Choroid plexus epithelial cell (primary cell): ENCODE data around the gene MGARP.
A peak's percentile ranks its signal among the peaks of the same experiment; 100 is the strongest.

Experiments used
- DNase-seq: peaks from one replicate; pipeline ENCODE4 v3.0.0-alpha.2; 2010; ENCODE audit warnings: low read depth
- H3K4me3 ChIP-seq: 2 replicates; pipeline ENCODE4 v1.5.1; 2011; ENCODE audit warnings: low read depth, mild to moderate bottlenecking, control low read depth, low read length, moderate library complexity
- TF ChIP-seq, protein P1 (sequence below): conservative IDR thresholded peaks from 2 replicates; pipeline ENCODE4 v1.5.1; 2011; ENCODE audit warnings: low read depth, mild to moderate bottlenecking, control low read depth, inconsistent platforms, low read length, moderate library complexity

The MGARP gene

DNA sequence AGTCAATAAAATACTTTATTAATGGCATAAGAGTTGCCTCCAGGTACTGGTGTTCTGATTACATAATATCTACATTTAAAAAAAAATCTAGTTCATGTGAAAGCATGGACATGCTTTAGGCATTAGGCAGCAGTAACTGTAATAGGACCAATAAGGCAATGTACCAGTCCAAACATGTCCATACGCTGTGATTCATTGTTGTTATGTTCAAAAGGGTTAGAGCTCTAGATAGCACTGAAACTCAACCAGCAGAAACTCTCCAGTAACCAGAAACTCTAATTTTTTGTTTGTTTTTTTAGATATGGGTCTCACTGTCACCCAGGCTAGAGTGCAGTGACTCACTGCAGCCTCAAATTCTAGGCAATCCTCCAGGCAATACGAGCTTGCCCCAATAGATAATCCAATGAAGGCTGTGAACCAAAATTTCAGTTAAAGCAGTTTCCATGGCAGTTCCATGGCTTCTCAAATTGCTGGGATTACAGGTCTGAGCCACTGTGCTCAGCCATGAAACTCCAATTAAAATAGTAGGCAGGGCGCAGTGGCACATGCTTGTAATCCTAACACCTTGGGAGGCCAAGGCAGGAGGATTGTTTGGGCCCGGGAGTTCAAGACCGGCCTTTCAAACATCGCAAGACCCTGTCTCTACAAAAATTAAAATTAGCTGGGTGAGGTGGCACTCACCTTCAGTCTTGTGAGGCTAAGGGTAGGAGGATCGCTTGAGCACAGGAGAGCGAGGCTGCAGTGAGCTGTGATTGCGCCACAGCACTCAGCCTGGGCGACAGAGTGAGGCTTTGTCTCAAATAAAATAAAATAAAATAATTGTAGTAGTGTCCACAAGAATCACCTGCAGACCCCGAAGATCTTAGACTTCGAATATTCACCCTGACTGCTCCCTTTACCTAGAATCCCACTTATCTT is 36.3 kb downstream of the MGARP start:
- TF ChIP-seq, protein P1, sequence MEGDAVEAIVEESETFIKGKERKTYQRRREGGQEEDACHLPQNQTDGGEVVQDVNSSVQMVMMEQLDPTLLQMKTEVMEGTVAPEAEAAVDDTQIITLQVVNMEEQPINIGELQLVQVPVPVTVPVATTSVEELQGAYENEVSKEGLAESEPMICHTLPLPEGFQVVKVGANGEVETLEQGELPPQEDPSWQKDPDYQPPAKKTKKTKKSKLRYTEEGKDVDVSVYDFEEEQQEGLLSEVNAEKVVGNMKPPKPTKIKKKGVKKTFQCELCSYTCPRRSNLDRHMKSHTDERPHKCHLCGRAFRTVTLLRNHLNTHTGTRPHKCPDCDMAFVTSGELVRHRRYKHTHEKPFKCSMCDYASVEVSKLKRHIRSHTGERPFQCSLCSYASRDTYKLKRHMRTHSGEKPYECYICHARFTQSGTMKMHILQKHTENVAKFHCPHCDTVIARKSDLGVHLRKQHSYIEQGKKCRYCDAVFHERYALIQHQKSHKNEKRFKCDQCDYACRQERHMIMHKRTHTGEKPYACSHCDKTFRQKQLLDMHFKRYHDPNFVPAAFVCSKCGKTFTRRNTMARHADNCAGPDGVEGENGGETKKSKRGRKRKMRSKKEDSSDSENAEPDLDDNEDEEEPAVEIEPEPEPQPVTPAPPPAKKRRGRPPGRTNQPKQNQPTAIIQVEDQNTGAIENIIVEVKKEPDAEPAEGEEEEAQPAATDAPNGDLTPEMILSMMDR = no peak
- DNase-seq = peak; percentile 97
- H3K4me3 ChIP-seq = no peak overlapping the region

DNA sequence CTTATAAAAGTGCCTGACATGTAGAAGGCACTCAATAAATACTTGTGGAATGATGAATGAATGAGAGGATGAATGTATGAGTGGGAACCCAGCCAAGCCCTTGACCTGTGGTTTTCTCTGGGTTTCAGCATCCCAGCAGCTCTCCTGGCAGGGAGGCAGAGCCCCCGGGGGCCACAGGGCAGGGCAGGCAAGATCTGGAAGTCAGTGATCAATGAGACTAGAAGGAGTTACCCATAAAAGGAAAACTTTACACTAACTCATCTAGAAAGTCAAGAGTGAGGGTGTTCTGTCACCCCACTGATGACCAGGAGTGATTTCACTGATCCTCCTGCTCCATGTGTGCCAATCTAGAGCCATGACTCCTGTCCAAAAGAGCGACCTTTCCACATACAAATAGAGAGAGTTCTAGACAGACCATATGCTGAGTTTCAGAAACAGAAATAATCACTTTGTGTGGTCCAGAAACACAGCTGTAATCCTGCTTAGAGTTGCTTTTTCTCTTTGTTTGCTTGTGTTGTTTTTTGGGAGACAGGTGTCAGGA is 37.4 kb downstream of the MGARP start:
- H3K4me3 ChIP-seq = no peak overlapping the region
- TF ChIP-seq, protein P1 = no peak
- peak; percentile 87 for DNase-seq

DNA sequence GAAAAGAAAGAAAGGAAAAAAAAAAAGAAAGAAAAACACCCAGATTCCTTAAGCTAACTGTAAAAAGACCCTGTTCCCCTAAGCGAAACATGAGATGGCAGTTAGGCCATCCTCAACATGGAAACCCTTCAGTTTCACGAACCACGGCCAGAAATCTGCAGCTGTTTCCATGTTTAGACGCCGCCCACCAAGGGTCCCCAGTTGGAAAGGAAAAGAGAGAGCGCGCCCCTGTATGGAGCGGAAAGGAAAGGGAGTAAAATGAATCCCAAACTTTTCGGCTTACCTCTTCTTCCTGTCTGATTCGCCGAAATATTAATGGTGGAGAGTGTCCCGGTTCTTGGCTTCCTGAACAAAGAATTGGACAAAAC is 38.3 kb downstream of the MGARP start:
- no peak for DNase-seq
- TF ChIP-seq, protein P1 = no peak

DNA sequence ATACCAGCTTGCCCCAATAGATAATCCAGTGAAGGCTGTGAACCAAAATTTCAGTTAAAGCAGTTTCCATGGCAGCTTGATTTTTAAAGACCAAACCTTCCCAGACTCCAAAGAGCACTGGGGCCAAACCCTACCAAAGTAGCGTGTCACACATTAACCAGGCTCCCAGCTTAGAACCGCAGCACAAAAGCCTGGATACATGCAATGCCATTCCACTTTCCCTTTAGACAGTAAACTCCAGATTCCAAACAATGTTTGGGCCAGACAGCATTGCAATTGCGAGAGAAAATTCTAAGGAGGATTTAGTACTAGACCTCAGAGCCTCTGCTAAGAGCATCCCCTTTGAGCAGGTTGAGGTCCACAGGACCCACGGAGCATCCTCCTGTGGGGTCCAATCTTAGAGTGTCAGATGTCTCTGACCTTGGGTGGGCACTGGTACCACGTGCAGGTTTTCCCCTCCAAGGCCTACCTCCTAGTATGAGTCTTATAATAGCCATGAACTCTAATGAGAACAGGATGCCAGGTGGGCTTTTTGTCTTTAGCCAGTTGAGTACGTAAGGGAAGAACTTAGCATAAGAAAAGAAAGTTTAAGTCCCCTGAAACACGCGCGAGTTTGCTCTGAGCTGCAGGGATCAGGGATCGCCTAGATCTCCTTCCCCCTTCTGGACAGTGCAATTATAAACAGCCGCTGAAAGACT is 38.8 kb downstream of the MGARP start:
- TF ChIP-seq, protein P1 = no peak
- no peak for DNase-seq

More for the DNA sequence above, 38.3 kb downstream of the MGARP start:
- no peak overlapping the region for H3K4me3 ChIP-seq

DNA sequence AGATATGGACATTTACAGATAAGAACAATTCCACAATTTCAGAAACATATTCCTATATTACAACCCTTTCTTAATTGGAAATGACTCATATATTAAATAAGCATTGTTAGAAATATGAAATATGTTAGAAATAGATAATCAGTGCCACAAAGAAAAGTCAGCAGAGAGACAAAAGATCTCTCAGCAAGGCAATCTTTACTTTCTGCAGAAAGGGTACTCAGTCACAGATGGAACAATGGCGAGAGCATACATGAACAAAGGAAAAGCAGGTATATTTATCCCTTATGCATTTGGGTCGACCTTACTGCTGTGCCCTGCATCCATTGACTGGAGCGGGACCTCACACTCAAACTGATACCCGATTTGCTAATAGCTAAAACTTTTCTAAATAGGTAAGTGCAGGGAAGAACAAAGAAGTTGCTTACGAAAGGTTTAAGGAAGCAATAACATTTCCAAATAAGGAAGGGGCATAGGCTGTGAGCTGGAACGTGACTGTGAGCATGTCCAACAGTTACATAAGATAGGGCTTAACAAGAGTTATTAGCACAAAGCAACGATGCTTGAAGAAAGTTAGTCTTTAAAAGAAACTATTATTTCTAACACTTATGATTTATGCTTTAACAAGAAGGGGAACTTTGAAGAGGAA is 40.8 kb downstream of the MGARP start:
- TF ChIP-seq, protein P1 = no peak
- DNase-seq = no peak
- H3K4me3 ChIP-seq = no peak overlapping the region

More for the DNA sequence above, 38.8 kb downstream of the MGARP start:
- H3K4me3 ChIP-seq = no peak overlapping the region

DNA sequence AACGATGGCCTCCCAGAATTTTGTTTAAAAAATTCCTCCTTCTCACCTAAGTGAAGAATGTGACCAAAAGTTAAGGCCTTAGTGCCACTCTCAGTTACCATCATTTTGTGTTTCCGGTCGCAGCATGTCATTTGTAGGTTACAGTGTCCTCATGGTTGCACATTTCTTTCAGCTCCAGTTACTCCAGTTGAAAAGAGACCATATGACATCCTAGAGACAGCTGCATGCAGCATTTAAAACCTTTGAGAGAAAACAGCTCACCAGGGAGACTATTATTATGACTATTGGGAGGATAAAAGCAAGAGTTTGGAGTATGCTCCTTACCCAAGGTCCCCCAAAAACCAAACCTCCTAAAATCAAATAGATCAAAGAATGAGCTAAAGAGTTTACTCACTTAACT is 45.8 kb downstream of the MGARP start:
- no peak overlapping the region for H3K4me3 ChIP-seq
- TF ChIP-seq, protein P1 = no peak
- DNase-seq = no peak
